Pons (tissue), 1 donor: Measurements from ENCODE around the gene SYTL3.

Experiments
- DNase-seq: peaks from one replicate; pipeline ENCODE4 v3.0.0-alpha.2; 2016; ENCODE audit warnings: low spot score

SYTL3 gene

DNA sequence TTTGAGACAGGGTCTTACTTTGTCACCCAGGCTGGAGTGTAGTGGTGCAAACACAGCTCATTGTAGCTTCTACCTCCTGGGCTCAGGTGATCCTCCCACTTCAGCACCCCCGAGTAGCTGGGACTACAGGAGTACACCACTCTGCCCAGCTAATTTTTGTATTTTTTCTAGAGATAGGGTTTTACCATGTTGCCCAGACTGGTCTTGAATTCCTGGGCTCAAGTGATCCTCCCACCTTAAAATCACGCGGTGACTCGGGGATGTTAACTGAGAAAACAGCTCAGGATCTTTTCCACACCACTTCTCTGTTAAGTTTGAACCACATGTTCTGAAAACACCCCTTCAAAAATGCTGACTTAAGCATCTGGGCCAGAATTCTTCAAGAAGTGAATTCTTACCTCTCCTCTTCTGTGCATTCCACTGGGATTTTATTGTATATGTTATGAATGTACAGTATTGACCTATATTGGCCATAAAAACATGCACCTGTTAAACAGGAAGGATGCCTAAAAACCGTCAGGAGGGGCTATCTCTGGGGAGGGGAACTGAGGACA lies 72.4 kb downstream of the SYTL3 start:
- no peak for DNase-seq

DNA sequence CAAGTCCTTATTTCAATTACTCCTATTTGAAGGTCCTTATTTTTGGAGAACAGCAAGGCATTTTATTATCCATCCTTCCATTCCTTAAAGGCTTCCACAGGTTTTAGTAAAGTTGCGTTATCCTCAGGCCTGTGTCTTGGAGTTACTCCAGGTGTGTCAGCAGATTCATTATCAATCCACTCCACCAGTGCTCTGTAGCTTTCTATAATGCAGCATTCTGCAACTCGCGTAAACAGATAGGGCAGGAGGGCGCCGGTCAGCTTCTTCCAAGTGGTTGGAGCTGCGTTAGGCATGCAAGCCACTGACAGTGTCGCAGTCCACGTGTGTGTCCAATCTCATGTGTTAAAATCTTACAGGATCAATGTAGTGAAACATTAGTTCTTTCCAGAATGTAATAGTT lies 75.8 kb downstream of the SYTL3 start:
- DNase-seq: no peak

DNA sequence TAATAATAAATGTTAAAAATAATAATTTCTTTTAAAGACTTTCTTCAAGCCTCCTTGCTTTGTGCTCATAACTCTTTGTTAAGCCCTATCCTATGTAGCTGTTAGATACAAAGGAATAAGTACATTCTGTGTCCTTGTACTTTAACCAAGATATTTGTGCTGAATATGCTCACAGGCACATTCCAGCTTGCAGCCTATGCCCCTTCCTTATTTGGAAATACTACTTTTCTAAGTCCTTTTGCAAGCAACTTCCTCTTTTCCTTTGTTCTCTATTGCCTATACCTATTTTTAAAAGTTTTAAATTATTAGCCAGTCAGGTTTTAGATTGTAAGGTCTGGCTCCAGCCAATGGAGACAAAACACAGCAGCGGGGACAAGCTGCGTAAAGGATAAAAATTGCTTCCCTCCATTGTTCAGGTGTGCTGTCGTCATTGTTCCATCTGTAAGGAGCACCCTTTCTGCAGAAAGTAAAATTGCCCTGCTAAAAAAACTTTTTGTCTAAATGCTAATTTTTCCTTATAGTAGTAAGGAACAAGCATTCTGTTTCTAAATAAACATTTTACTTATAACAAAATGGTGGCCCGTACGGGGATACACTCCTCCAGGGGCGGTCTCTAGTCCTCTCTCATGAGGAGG lies 80.2 kb downstream of the SYTL3 start:
- no peak for DNase-seq

DNA sequence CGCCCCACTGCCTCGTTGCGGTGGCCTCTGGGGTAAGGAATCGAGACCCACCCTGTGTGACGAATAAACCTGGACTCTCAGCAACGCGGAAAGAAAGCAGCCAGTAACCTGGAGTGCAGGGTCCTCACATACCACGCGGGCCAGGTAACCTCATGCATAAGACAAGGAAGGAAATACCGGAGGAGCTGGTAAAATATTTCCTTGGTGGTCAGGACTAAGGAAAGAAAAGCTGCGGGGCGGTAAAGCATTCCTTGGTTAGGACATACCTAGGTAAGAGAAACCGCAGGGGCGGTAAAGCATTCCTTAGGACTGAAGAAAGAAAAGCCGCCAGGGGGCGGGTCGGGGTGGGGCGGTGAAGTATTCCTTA lies 80.7 kb downstream of the SYTL3 start:
- DNase-seq: no peak

DNA sequence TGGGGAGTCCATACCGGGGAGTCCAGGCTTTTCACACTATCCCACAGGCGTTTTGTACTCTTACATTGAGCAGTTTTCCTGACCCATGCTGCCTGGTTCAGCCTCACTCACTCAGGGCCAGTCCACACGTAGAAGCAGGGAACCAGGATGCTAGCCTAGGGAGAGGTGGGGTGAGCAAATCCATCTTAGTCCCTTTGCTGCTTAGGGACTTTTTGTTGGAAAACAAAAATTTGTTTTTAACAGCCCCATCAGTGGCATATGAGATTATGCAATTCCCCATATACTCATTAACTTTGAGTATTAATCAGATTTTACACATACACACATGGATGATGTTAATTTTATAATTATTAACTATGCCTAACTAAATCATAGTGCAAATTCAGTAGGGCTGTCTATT lies 85.2 kb downstream of the SYTL3 start:
- no peak for DNase-seq

DNA sequence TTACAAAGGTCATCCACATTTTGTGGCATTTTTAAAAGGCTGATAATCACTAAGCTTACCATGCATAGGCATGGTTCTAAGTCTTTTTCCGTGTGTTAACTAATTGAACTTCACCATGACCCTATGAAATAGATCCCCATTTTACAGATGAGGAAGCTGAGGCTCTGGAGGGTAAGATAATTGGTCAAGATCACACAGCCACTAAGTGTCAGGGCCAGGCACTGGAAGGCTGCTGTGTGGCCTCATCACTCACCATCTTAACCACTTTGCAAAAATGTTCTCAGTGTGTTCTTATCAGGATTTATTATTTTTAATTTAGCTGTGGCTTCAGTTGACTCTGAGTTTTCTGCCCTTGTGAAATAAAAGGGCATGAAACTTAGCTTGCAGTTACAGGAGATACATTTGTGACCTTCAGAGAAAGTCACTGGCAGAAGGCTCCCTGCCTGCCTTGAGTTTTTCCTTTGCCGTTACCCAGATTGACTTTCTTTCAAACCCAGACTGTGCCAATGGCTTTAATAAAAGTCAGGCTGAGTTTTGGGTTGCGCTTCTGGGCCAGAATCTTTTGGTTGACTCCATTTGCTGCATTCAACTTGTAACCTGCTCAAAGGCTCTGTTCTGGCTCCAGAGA lies 87.3 kb downstream of the SYTL3 start:
- DNase-seq: no peak

DNA sequence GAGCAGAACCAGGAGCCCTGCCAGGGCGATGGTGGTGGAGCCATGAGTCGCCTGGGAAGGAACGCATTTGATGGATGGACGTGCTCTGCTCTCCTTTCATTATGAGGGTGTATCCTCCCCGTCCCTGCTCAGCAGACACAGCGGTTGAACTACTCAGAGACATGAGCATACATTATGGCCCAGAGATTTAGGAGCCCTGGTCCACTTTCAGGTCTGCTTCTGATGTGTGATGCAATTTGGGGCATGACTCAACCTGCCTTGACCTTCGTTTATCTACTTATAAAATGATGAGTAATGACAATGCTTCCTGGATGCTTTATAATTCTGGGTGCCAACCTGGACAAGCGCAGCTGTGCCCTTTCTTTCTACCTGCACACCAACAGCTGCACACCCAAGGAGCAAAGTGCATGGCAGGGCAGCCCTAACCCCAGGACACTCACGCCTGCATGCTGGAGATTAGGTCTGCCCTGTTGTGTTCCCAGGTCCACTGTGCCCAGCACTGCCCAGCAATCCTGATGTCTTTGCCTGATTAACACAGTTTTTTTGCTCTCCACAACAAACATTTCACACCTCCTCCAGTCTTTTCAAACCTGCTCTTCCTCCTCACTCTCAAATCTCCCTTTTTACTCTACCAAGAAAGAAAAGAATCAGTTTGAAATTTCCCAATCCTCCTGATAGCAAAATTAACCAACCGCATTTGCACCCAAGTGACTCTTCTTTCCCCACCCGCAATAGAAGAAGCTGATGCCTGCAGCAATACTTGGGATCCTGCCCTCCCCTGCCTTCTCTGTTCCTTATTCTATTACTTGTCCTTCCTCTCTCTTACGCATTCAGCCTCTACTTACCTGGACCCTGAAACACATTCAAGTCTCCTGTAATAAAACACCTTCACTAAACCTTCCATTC lies 88.1 kb downstream of the SYTL3 start:
- DNase-seq: no peak

DNA sequence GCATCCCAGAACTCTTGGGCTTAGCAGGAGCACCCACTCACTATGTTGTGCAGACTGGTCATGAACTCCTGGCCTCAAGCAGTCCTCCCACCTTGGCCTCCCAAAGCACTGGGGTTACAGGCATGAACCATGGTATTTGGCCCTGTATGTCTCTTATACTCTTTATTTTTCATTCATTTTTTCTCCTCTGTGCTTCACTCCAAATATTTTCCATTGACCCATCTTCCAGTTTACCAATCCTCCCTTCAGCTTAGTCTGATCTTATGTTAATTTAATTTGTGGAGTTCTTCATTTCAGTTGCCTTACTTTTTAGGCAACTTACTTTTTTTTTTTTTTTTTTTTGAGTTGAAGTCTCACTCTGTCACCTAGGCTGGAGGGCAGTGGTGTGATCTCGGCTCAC lies 89.8 kb downstream of the SYTL3 start:
- no peak for DNase-seq

DNA sequence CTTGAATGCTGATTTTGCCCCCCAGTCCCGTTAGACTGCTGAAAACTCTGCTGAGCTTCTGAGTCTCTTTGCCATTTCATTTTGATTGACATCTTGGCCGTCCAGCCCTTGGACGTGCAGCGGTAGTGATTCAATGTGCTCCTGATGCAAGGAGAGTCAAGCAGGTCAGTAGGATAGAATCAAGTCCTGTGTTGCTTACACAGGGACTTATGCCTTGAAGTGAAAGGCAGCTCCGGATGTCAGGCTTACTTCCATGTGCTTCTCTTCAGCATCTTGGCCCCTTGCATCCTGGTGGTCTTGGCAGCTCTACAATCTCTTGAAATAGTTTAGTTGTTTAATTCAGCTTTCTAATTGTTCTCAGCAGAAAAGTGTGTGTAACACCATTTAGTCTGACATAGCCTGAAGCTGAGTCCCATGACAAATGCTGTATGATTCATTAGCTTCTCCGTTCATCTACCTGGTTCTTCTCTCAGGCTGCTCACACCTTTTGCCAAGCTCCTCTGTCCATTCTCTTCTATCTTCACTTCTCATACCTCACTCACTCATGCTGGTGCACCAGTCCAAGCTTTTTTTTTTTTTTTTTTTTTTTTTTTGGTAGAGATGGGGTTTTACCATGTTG lies 93.3 kb downstream of the SYTL3 start:
- DNase-seq: no peak

DNA sequence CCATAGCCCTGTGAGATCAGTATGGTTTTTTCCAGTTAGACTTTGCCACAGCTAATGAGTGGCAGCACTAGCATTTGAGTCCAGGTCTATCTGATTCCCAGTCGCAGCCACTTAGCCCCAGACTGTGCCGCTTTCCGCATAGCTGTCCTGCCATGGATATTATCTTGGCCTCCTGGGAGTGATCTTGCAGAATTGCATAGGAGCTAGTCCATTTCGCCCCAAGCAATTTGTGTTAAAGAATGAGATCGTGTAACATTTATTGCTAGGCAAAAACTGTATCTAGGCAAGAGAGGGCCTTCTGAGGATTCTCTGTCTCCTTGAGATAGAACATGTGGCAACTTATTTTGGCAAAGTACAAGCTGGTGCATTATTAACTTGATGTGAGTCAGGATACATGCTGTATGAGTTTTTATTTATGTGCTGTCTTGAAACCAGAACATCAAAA lies 95.2 kb downstream of the SYTL3 start:
- DNase-seq: no peak

DNA sequence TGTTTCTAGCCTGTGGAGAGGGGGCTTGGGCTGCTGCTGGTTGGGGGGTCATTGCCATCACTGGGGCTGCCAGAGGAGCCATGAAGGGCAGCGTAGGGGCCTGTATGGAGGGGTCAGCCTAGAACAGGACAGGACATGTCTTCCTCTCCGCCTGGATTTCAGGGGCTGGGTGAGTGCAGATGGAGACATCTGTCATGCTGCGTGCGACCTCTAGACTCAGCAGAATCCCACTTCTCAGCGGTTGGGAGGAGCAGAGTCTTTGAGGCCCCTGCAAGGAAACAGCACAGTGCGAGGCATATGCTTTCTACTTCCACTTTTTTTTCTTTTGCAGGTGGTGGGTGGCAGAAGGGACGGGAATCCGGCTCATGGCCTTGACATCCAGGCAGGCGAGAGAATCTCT lies 101.4 kb downstream of the SYTL3 start:
- DNase-seq: no peak

DNA sequence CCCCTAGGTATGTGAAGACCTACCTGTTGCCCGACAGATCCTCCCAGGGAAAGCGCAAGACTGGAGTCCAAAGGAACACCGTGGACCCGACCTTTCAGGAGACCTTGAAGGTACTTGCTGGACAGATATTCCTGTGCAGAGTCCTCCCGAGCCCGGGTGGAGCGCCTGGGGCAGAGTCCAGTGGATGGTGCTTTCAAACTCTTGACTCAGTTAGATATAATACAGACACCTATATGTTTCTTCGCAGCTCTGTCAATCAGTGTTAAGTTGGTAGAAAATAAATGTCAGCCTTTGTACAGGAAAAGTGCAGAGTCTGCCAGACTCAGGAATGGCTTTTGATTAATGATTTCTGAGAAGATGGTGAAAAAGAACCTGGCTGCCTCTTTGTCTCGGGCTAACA lies 102.1 kb downstream of the SYTL3 start:
- DNase-seq: no peak

DNA sequence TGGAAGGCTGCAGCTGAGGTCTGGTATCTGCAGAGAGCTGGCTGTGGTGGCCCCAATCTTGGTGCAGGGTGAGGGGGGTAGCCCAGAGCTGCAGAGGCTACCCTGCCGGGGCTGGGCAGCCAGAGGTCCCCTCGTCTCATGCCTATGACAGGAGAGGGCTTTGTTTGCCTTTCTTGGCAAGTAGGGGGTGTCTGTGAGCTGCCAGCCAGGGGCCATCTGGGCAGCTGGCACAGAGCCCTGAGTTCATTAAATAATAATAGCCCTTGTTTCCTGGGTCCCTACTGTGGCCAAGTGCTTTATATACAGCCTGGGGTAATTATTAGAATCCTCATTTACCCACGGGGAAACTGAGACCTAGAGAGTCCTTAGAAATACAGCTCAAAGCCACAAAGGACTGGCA lies 102.8 kb downstream of the SYTL3 start:
- peak; percentile 97 for DNase-seq

DNA sequence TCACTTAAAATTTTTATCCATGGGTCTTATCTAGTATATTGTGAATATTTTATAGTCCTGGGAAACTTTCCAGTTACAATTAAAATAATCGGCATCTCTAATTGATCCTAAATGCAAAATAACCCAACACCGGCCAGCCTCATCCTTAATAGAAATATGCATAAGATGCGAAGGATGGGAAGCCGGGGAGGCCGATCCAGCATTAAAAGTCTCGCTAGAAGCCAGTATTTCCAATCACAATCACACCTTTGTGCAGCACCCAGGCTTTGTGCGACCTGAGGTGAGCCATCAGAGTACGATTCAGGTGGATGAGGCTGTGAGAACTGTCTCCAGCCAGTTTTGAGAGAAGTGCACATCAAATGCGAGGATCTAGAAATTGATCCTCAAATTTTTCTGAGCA lies 104.0 kb downstream of the SYTL3 start:
- no peak for DNase-seq

DNA sequence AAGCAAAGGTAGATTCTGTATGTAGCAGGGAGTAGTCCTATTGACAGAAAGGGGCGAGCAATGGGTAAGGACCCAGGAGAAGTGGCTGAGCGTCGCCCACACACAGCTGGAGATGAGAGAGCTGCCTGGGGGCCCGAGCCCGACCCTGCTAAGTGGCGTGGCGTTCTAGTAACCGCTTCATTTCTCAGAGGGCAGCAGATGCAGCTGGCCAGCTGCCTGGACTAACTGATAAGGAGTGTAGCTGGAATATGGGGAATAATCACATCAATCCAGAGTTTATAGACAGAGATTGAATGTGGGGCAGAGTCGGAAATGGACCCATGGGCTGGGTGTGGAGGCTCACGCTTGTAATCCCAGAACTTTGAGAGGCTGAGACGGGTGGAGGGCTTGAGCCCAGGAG lies 104.9 kb downstream of the SYTL3 start:
- no peak for DNase-seq

DNA sequence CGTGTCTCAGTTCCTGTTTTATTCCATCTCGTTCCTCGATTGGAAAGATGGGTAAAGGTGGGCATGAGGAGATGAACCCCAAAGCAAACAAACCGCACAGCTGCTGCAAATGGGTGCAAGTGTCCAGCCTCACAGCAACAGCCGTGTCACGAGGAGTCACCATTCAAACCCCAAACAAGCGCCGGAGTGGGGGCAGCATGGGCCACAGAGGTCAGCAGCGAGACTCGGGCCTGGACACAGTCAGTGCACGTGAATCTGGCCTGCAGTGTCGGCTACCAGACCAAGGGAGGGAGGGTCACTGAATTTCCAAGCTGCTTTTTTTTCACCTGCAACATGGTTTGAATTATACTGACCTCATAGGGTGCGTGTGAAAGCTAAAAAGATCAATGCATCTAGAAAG lies 105.8 kb downstream of the SYTL3 start:
- no peak for DNase-seq

DNA sequence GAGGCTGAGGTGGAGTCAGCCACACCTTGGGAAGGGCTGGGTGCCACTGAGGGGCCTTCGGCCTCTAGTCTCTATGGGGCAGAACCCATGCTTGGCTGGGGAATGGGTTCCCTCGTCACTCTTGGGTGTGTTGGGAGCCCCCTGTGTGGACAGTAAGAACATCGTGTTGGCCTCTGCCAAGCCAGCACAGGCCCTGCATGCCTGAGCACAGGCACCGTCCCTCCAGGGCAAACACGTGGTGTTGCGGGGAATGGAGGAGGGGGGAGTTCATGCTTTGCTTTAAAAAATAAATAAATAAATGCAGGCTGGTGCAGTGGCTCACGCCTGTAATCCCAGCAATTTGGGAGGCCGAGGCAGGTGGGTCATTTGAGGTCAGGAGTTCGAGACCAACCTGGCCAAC lies 106.3 kb downstream of the SYTL3 start:
- no peak for DNase-seq

DNA sequence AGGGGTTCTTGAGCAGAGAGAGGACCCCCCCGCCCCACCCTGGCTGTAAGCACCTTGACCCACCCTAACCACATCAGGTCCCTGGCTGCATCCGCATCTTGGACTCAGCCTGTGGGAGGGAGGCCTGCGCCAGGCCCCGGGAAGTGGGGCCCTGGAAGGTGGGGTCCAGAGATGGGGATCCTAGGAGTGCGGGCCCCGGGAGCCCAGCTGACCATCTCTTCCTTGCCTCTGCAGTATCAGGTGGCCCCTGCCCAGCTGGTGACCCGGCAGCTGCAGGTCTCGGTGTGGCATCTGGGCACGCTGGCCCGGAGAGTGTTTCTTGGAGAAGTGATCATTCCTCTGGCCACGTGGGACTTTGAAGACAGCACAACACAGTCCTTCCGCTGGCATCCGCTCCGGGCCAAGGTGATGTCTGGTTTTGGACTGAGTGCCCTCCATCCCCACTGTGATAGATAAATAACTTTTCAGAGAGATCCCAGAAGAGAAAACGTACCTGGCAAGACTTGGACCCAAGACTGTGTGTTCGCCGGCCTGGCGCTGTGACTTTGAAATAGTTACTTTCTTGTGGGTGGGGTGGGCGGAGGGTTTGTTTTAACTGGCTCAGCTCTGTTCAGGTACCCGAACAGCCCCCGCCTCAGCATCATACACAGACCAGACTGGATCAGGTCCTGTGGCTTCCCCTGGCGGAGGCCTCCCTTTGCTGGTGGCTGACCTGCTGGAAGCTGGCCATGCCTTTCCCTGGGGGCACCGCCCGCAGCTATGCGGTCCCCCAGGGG lies 107.3 kb downstream of the SYTL3 start:
- DNase-seq: no peak

DNA sequence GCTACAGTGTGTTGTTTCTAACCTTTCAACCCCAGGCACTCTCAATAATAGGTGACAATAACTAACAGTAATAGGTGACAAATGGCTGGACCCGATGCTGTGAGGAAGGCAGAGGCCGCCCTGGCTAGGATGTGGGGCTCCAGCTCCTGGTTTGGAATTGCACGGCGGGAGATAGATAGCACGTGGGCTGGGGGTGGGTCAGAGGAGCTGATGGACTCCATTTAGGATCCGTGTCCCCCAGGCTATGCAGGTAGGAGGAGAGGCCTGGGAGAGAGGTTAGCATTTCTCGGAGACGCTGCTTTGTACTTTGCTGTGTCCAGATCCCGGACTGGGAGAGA lies 107.9 kb downstream of the SYTL3 start:
- no peak for DNase-seq

DNA sequence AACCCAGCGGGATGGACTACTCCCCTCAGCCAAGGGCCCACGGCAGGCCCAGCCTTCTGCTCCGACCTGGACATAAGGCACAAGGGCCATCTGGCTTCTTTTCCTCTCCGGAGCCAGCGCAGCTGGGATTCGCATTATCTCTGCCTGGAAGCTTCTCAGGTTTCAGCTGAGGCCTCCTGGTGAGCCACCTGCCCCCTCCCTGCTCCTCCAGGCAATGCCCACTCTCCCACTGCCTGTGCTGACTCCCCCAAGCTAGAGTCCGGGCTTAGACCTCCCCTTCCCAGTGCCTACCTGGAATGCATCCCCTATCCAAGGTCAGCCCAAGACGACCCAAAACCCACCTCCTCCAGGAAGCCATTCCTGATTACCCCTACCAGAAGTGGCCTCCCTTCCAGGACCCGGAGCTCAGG lies 108.6 kb downstream of the SYTL3 start:
- DNase-seq: no peak

DNA sequence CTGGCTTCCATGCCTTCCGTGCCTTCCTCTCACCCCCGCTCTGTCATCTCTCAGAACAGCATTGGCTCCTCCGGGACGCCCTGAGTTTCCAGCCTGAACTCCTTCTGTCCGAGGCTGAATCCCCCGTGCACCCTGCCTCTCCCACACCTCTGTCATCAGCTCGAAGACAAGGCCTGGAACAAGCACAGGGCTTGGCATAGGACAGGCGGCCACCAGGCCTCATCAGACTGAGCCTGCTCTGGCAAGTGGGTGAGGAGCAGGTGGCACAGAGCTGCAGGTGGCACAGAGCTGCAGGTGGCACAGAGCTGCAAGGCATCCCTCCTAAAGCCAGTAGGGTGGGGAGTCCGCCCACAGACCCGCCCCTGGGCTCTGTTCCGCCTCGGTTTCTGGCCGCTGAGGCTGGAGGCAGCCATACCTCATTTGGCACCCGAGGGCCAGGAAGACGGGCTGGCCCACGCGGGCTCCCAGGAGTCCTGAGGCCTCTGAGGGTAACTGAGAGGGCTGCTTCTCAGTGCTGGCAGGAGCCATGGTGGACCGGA lies 109.2 kb downstream of the SYTL3 start:
- no peak for DNase-seq
